ENCODE measurements around the gene SMPD1. TPM values are rescaled to one million over a fixed set of nuclear protein-coding genes. Genes with fewer than 3 reads are reported as not detected.
A peak's percentile ranks its signal among the peaks of the same experiment; 100 is the strongest.

Gene SMPD1
- total and polyA plus RNA-seq, 2 of the 4 experiments (the other 2 are of a cell fraction): 19.5 to 108 TPM

- peak overlapping the region; percentile 87 for H2AK9ac ChIP-seq (replicated peaks; ENCODE audit: low read depth, low read length, poor library complexity)
- H2BK120ac ChIP-seq (ENCODE audit: low read depth, low read length): no peak overlapping the region
- H3K4me3 ChIP-seq (ENCODE audit: insufficient read depth, low read depth, low read length): peak overlapping the region; percentile 96
- peak overlapping the region; percentile 96; the same call in 1 of the 2 replicates for H3K23ac ChIP-seq (ENCODE audit: low read depth, low read length)
- no peak overlapping the region; the same call in 1 of the 2 replicates for H4K5ac ChIP-seq (ENCODE audit: low read depth, low read length)
- no peak overlapping the region; the same call in 1 of the 2 replicates for H3K18ac ChIP-seq (ENCODE audit: low read depth, low read length)
- H3K27me3 ChIP-seq (ENCODE audit: control insufficient read depth, insufficient read depth, low read length): peaks cover 4% of the 10 kb centered on the region; the same call in 1 of the 2 replicates
- no peaks in the 10 kb centered on the region for H3K9me3 ChIP-seq (ENCODE audit: control insufficient read depth, insufficient read depth, low read length)
- H3K4me2 ChIP-seq (ENCODE audit: low read depth, low read length): peak overlapping the region; percentile 95
- DNase-seq (no peak), ATAC-seq (ENCODE audit: low read depth) (peak; percentile 38)
- ChIA-PET POLR2A (ENCODE audit: unreplicated experiment) (no interaction called here), CTCF (interaction anchor here (1.2 to 2.0 kb wide), 2 partner anchors 12 to 39 kb away, joined by 4 to 10 read pairs; no protein-coding TSS in a partner anchor)
- H2AK5ac ChIP-seq (ENCODE audit: low read depth, low read length): 0 out of 2 replicates have a peak overlapping the region, but pooled peaks have one; percentile 27
- no peak overlapping the region for H2BK15ac ChIP-seq (ENCODE audit: low read depth, low read length)
- dilution Hi-C loops (cut with HindIII; ENCODE audit: low sequenced_read_pairs, unreplicated experiment): no loop called here
- no peaks in the 10 kb centered on the region for H3K36me3 ChIP-seq (ENCODE audit: control insufficient read depth, insufficient read depth, low read length)
- H4K91ac ChIP-seq (ENCODE audit: insufficient read depth, low read depth, low read length): peak overlapping the region; percentile 48; the same call in 1 of the 2 replicates
- H3K9me1 ChIP-seq (ENCODE audit: insufficient read depth, low read length): peaks cover 10% of the 10 kb centered on the region
- peak overlapping the region; percentile 69 to 81; a peak in 1 of 4 replicates for H4K8ac ChIP-seq (ENCODE audit: low read depth in 2 of 2, low read length in 2 of 2)
- peaks cover 10% of the 10 kb centered on the region for H3K4me1 ChIP-seq (ENCODE audit: control insufficient read depth, insufficient read depth, low read length)
- peak overlapping the region; percentile 97 for H2AFZ ChIP-seq (replicated peaks; ENCODE audit: low read length, poor library complexity)
- no TSS peak for BruUV-seq (replicated peaks)
- H3K79me1 ChIP-seq (ENCODE audit: low read depth in 1 of 2, low read length in 2 of 2): peaks cover 22 to 43% of the 10 kb centered on the region in 2 experiments
- H3K9ac ChIP-seq (ENCODE audit: low read depth, low read length): peak overlapping the region; percentile 91
- WGBS, 2 experiments (ENCODE audit: extremely low coverage in 2 of 2, insufficient read length in 1 of 2): no CpG with 5 or more reads among the region's 38 CpGs
- no peak overlapping the region for H3K56ac ChIP-seq (ENCODE audit: extremely low read depth, insufficient read depth, low read length)
- peak overlapping the region; percentile 30; the same call in 1 of the 2 replicates for H3K27ac ChIP-seq (ENCODE audit: insufficient read depth, low read length)
- peaks cover 27% of the 10 kb centered on the region for H4K20me1 ChIP-seq (ENCODE audit: insufficient read depth, low read length)
- in situ Hi-C loops (cut with MboI; ENCODE audit: low sequenced_read_pairs): no loop called here
- H2BK5ac ChIP-seq (ENCODE audit: low read depth, low read length, poor library complexity, severe bottlenecking): no peak overlapping the region
- peak overlapping the region; percentile 90; the same call in 1 of the 2 replicates for H3K4ac ChIP-seq (ENCODE audit: low read depth, low read length)
- intact Hi-C loops (cut with micrococcal nuclease): loop anchor here (2.0 kb wide), 1 partner anchor 28 kb away; the partner anchor contains the start of gene SMPD1
- no peak for TF ChIP-seq MAFK (IDR thresholded peaks at IDR 0.05; ENCODE audit: low read depth, low read length)
- no peak for TF ChIP-seq ELK1 (IDR thresholded peaks at IDR 0.05; ENCODE audit: borderline replicate concordance, low read depth, low read length)
- TF ChIP-seq, protein P1, sequence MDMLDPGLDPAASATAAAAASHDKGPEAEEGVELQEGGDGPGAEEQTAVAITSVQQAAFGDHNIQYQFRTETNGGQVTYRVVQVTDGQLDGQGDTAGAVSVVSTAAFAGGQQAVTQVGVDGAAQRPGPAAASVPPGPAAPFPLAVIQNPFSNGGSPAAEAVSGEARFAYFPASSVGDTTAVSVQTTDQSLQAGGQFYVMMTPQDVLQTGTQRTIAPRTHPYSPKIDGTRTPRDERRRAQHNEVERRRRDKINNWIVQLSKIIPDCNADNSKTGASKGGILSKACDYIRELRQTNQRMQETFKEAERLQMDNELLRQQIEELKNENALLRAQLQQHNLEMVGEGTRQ (IDR thresholded peaks at IDR 0.05; ENCODE audit: low read depth, low read length): no peak
- no peak for TF ChIP-seq MAZ (IDR thresholded peaks at IDR 0.05; ENCODE audit: borderline replicate concordance, low read depth, low read length)
- no peak for TF ChIP-seq FOS (IDR thresholded peaks at IDR 0.05; ENCODE audit: low read depth, low read length)
- no peak for TF ChIP-seq MXI1 (IDR thresholded peaks at IDR 0.05; ENCODE audit: borderline replicate concordance, low read depth, low read length)
- no peak for TF ChIP-seq CEBPB (IDR thresholded peaks at IDR 0.05; ENCODE audit: low read depth, low read length)
- TF ChIP-seq, protein P2, sequence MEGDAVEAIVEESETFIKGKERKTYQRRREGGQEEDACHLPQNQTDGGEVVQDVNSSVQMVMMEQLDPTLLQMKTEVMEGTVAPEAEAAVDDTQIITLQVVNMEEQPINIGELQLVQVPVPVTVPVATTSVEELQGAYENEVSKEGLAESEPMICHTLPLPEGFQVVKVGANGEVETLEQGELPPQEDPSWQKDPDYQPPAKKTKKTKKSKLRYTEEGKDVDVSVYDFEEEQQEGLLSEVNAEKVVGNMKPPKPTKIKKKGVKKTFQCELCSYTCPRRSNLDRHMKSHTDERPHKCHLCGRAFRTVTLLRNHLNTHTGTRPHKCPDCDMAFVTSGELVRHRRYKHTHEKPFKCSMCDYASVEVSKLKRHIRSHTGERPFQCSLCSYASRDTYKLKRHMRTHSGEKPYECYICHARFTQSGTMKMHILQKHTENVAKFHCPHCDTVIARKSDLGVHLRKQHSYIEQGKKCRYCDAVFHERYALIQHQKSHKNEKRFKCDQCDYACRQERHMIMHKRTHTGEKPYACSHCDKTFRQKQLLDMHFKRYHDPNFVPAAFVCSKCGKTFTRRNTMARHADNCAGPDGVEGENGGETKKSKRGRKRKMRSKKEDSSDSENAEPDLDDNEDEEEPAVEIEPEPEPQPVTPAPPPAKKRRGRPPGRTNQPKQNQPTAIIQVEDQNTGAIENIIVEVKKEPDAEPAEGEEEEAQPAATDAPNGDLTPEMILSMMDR (conservative IDR thresholded peaks at IDR 0.05; ENCODE audit: low read depth, low read length): no peak
- TF ChIP-seq CHD1 (IDR thresholded peaks at IDR 0.05; ENCODE audit: low read depth, low read length): no peak
- no peak for TF ChIP-seq NFE2L2 (IDR thresholded peaks at IDR 0.05; ENCODE audit: low read depth, low read length)
- no peak overlapping the region for H2BK20ac ChIP-seq (ENCODE audit: low read depth, low read length)
- peak overlapping the region; percentile 50 for H3K14ac ChIP-seq (replicated peaks; ENCODE audit: low read depth, low read length)
These were observed 28.3 kb downstream of the SMPD1 start for GRCh38 chr11:6418557-6419008.
